RPMI8226 (cell line): Measurements from ENCODE around the gene NIPA2.

ENCODE experiments used
- DNase-seq: peaks from one replicate; pipeline ENCODE4 v3.0.0-alpha.2; 2015

The NIPA2 gene

GRCh38 chr15:22839046-22839695 lies 705 bp downstream of the NIPA2 start:
- DNase-seq = no peak

GRCh38 chr15:22844421-22845288 lies 6.2 kb downstream of the NIPA2 start:
- no peak for DNase-seq

GRCh38 chr15:22845289-22845900 lies 6.9 kb downstream of the NIPA2 start:
- no peak for DNase-seq

- no peak for DNase-seq
These were observed 7.6 kb downstream of the NIPA2 start for GRCh38 chr15:22846073-22846472.

- no peak for DNase-seq
These were observed 11.6 kb downstream of the NIPA2 start for GRCh38 chr15:22850055-22850454.

GRCh38 chr15:22851513-22851912 lies 13.0 kb downstream of the NIPA2 start:
- DNase-seq = no peak

- DNase-seq = no peak
These were observed 17.3 kb downstream of the NIPA2 start for GRCh38 chr15:22855791-22856190.

GRCh38 chr15:22856659-22857058 lies 18.2 kb downstream of the NIPA2 start:
- DNase-seq = no peak

- DNase-seq = no peak
These were observed 22.7 kb downstream of the NIPA2 start for GRCh38 chr15:22861161-22861560.

GRCh38 chr15:22863356-22863755 lies 24.9 kb downstream of the NIPA2 start:
- DNase-seq = no peak

GRCh38 chr15:22866079-22866478 lies 27.6 kb downstream of the NIPA2 start:
- no peak for DNase-seq

- no peak for DNase-seq
These were observed 29.4 kb downstream of the NIPA2 start for GRCh38 chr15:22867886-22868285.

GRCh38 chr15:22868495-22868894 lies 30.0 kb downstream of the NIPA2 start:
- DNase-seq = no peak

GRCh38 chr15:22868928-22869327 lies 30.5 kb downstream of the NIPA2 start:
- no peak for DNase-seq

GRCh38 chr15:22869856-22870255 lies 31.4 kb downstream of the NIPA2 start:
- DNase-seq = no peak

GRCh38 chr15:22870865-22871264 lies 32.4 kb downstream of the NIPA2 start:
- DNase-seq = no peak

- DNase-seq = no peak
These were observed 33.1 kb downstream of the NIPA2 start for GRCh38 chr15:22871481-22872086.

- DNase-seq = no peak
These were observed 34.7 kb downstream of the NIPA2 start for GRCh38 chr15:22872936-22873701.

- no peak for DNase-seq
These were observed 35.4 kb downstream of the NIPA2 start for GRCh38 chr15:22873841-22874240.

GRCh38 chr15:22874256-22874655 lies 35.8 kb downstream of the NIPA2 start:
- no peak for DNase-seq

- DNase-seq = no peak
These were observed 36.5 kb downstream of the NIPA2 start for GRCh38 chr15:22874966-22875365.

- DNase-seq = no peak
These were observed 38.7 kb downstream of the NIPA2 start for GRCh38 chr15:22877117-22877516.

GRCh38 chr15:22877607-22878006 lies 39.1 kb downstream of the NIPA2 start:
- no peak for DNase-seq
